GM19397 (cell line): Measurements from ENCODE around the gene GSK3A.

ENCODE experiments used
- ATAC-seq: cut with Tn5 transposase; IDR thresholded peaks from one replicate; pipeline ENCODE4 v1.9.1; 2021; ENCODE audit warnings: mild to moderate bottlenecking, moderate library complexity; ENCODE audit not compliant: unreplicated experiment

GSK3A gene

GRCh38 chr19:42249769-42250168, 7.4 kb upstream of the GSK3A start:
- ATAC-seq, result no peak

GRCh38 chr19:42249149-42249750, 6.8 kb upstream of the GSK3A start:
- ATAC-seq, result no peak

- ATAC-seq, result no peak
These were observed 6.1 kb upstream of the GSK3A start for GRCh38 chr19:42248270-42249148.

- no peak for ATAC-seq
These were observed 5.3 kb upstream of the GSK3A start for GRCh38 chr19:42247640-42248199.

- ATAC-seq, result no peak
These were observed 4.7 kb upstream of the GSK3A start for GRCh38 chr19:42246922-42247639.

GRCh38 chr19:42246143-42246921, 3.9 kb upstream of the GSK3A start:
- no peak for ATAC-seq

- ATAC-seq, result no peak
These were observed 2.8 kb upstream of the GSK3A start for GRCh38 chr19:42245231-42245630.

- peak; percentile 33 for ATAC-seq
These were observed 2.2 kb upstream of the GSK3A start for GRCh38 chr19:42244347-42245220.

- ATAC-seq, result peak; percentile 7
These were observed 312 bp downstream of the GSK3A start for GRCh38 chr19:42242069-42242511.

- no peak for ATAC-seq
These were observed 1.1 kb downstream of the GSK3A start for GRCh38 chr19:42241279-42241678.

- ATAC-seq, result no peak
These were observed 2.7 kb downstream of the GSK3A start for GRCh38 chr19:42239544-42240220.

- no peak for ATAC-seq
These were observed 7.2 kb downstream of the GSK3A start for GRCh38 chr19:42235181-42235580.

GRCh38 chr19:42234364-42234763, 8.0 kb downstream of the GSK3A start:
- ATAC-seq, result no peak

GRCh38 chr19:42233678-42234292, 8.6 kb downstream of the GSK3A start:
- no peak for ATAC-seq

- no peak for ATAC-seq
These were observed 9.3 kb downstream of the GSK3A start for GRCh38 chr19:42233106-42233505.

- no peak for ATAC-seq
These were observed 10.0 kb downstream of the GSK3A start for GRCh38 chr19:42232435-42232834.

- ATAC-seq, result no peak
These were observed 11.8 kb downstream of the GSK3A start for GRCh38 chr19:42230571-42230970.

GRCh38 chr19:42229855-42230351, 12.5 kb downstream of the GSK3A start:
- no peak for ATAC-seq
